ENCODE measurements around the gene NTHL1.
A peak's percentile ranks its signal among the peaks of the same experiment; 100 is the strongest.

The NTHL1 gene

GRCh38 chr16:2008009-2008526, 39.6 kb downstream of the NTHL1 start:
- DNase-seq (ENCODE audit: low read depth): no peak

GRCh38 chr16:2007081-2007836, 40.4 kb downstream of the NTHL1 start:
- DNase-seq (ENCODE audit: low read depth): no peak

- DNase-seq (ENCODE audit: low read depth): no peak
Measured at GRCh38 chr16:2006317-2006716, 41.3 kb downstream of the NTHL1 start.

- DNase-seq (ENCODE audit: low read depth): no peak
Measured at GRCh38 chr16:2005646-2006045, 42.0 kb downstream of the NTHL1 start.

GRCh38 chr16:2004795-2005517, 42.7 kb downstream of the NTHL1 start:
- DNase-seq (ENCODE audit: low read depth): no peak

- DNase-seq (ENCODE audit: low read depth): peak; percentile 76
Measured at GRCh38 chr16:2003827-2004641, 43.6 kb downstream of the NTHL1 start.

- no peak for DNase-seq (ENCODE audit: low read depth)
Measured at GRCh38 chr16:2003231-2003826, 44.3 kb downstream of the NTHL1 start.

GRCh38 chr16:2002406-2003230, 45.0 kb downstream of the NTHL1 start:
- no peak for DNase-seq (ENCODE audit: low read depth)

GRCh38 chr16:2001456-2002355, 45.9 kb downstream of the NTHL1 start:
- DNase-seq (ENCODE audit: low read depth): no peak

- DNase-seq (ENCODE audit: low read depth): no peak
Measured at GRCh38 chr16:2001035-2001434, 46.6 kb downstream of the NTHL1 start.

GRCh38 chr16:1999866-2000514, 47.6 kb downstream of the NTHL1 start:
- no peak for DNase-seq (ENCODE audit: low read depth)

- DNase-seq (ENCODE audit: low read depth): no peak
Measured at GRCh38 chr16:1998852-1999801, 48.5 kb downstream of the NTHL1 start.

- no peak for DNase-seq (ENCODE audit: low read depth)
Measured at GRCh38 chr16:1998360-1998835, 49.2 kb downstream of the NTHL1 start.

- no peak for DNase-seq (ENCODE audit: low read depth)
Measured at GRCh38 chr16:1997494-1998359, 49.9 kb downstream of the NTHL1 start.

- DNase-seq (ENCODE audit: low read depth): no peak
Measured at GRCh38 chr16:1993731-1994131, 53.9 kb downstream of the NTHL1 start.

GRCh38 chr16:1992704-1993317, 54.8 kb downstream of the NTHL1 start:
- DNase-seq (ENCODE audit: low read depth): no peak

Measured in activated T-cell treated with anti-CD3 and anti-CD28 coated beads for 24 hours (primary cell).